Epithelial cell of esophagus (primary cell): Measurements from ENCODE around the gene SLC6A1.

ENCODE experiments used
- DNase-seq: peaks from one replicate; pipeline ENCODE4 v3.0.0; 2010; ENCODE audit warnings: low read depth
- H3K4me3 ChIP-seq: 2 replicates; pipeline ENCODE4 v1.5.1; 2011; ENCODE audit warnings: mild to moderate bottlenecking, low read length, control low read depth
- TF ChIP-seq, protein P1 (sequence below): IDR thresholded peaks from 2 replicates; pipeline ENCODE4 v1.5.1; 2011; ENCODE audit warnings: low read depth, mild to moderate bottlenecking, low read length, control low read depth, inconsistent platforms; ENCODE audit not compliant: insufficient read depth; ENCODE audit errors: missing control alignments

The SLC6A1 gene

GRCh38 chr3:11024181-11024580, 31.6 kb downstream of the SLC6A1 start:
- DNase-seq, result no peak
- H3K4me3 ChIP-seq, result no peak overlapping the region
- TF ChIP-seq, protein P1, sequence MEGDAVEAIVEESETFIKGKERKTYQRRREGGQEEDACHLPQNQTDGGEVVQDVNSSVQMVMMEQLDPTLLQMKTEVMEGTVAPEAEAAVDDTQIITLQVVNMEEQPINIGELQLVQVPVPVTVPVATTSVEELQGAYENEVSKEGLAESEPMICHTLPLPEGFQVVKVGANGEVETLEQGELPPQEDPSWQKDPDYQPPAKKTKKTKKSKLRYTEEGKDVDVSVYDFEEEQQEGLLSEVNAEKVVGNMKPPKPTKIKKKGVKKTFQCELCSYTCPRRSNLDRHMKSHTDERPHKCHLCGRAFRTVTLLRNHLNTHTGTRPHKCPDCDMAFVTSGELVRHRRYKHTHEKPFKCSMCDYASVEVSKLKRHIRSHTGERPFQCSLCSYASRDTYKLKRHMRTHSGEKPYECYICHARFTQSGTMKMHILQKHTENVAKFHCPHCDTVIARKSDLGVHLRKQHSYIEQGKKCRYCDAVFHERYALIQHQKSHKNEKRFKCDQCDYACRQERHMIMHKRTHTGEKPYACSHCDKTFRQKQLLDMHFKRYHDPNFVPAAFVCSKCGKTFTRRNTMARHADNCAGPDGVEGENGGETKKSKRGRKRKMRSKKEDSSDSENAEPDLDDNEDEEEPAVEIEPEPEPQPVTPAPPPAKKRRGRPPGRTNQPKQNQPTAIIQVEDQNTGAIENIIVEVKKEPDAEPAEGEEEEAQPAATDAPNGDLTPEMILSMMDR, result no peak

DNA sequence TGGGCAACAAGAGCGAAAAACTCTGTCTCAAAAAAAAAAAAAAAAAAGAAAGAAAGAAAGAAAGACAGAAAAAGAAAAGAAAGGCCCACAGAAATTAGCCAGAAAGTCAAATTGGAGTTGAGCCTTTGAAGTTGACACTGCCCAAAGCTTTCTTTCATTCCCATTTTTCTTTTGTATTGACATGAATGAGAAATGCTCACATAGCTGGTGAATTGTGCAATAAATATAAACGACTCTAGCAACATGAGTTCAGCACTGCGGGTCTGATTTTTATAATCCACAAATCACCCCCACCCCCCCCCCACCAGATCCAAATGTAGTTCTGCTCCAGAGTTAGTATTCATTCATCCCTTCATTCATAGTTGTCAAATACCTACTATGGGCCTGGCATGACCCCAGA, 37.4 kb downstream of the SLC6A1 start:
- no peak for DNase-seq
- TF ChIP-seq, protein P1, result no peak

GRCh38 chr3:11033871-11034270, 41.3 kb downstream of the SLC6A1 start:
- no peak overlapping the region for H3K4me3 ChIP-seq
- no peak for DNase-seq
- TF ChIP-seq, protein P1, result no peak

More for the DNA sequence above, 37.4 kb downstream of the SLC6A1 start:
- H3K4me3 ChIP-seq, result no peak overlapping the region

GRCh38 chr3:11034309-11034985, 41.9 kb downstream of the SLC6A1 start:
- no peak overlapping the region for H3K4me3 ChIP-seq
- TF ChIP-seq, protein P1, result no peak
- DNase-seq, result no peak

GRCh38 chr3:11035757-11036505, 43.4 kb downstream of the SLC6A1 start:
- no peak for DNase-seq
- TF ChIP-seq, protein P1, result no peak
- no peak overlapping the region for H3K4me3 ChIP-seq

DNA sequence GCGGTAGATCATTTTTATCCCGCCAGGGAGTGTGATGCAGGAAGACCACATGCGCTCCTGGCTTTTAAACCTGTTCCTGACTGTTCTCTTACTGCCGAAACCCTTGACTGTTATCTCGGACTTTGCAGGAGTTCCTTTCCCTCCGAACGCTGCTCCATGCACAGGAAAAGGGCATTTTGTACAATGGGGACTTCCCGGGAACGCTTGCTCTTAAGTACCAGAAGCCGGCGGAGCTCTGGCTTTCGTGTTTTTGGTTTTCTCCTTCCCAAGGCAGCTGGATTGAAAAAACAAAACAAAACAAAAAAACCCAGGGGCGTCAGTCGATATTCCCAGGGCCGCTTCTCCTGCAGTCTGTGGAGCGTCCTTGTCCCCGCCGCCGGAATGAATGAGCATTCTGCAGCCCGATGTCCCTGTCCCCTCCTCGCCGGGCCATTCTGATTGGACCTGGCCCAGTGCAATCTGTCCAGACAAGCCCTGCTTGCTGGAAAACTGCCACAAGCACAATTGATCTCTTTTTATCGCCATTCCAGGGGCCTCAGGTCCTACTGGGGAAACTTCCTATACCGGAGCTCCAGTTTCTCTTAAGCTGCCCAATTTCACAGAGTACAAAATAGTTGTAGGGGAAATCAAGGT, 44.8 kb downstream of the SLC6A1 start:
- TF ChIP-seq, protein P1, result no peak
- no peak for DNase-seq
- no peak overlapping the region for H3K4me3 ChIP-seq
